ENCODE data around the gene MLKL.

DNA sequence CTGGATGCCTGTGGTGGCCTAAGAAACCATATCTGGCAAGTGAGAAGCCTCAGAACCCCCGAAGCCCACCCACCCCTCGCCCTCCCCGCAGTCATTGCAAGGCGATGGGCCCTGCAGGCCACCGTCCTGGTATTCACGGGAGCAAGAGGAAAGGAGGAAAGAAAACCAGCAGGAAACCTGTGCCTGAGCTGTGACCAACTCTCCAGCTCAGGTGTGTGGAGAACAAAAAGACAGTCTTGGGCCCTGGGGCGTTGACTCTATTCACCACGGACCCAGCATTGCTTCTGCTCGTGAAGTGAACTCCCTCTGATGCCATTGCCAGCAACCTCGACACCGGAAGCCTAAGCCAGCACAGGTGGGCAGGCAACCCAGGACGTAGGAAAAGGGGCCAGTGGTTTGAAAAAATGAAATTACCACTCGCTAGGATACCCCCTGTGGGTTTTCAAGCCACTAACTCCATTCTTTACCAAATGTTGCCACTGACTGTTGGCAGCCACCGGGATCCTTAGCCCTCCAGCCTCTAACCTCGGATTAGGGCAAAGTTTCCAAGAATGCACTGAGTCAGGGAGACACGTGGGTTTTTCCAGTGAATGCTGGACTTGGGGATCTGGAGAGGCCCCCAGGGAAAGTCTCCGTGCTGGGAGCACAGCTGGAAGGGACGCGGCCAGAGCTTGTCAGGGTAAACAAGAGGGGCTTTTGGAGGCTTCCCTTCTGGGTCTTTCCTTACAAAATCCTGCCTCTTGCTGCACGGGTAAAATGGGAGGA, 48.8 kb upstream of the MLKL start:
- no peak for TF ChIP-seq EZH2 (IDR thresholded peaks at IDR 0.05; ENCODE audit: borderline replicate concordance, low read depth, low read length, severe bottlenecking)
- TF ChIP-seq, protein P1, sequence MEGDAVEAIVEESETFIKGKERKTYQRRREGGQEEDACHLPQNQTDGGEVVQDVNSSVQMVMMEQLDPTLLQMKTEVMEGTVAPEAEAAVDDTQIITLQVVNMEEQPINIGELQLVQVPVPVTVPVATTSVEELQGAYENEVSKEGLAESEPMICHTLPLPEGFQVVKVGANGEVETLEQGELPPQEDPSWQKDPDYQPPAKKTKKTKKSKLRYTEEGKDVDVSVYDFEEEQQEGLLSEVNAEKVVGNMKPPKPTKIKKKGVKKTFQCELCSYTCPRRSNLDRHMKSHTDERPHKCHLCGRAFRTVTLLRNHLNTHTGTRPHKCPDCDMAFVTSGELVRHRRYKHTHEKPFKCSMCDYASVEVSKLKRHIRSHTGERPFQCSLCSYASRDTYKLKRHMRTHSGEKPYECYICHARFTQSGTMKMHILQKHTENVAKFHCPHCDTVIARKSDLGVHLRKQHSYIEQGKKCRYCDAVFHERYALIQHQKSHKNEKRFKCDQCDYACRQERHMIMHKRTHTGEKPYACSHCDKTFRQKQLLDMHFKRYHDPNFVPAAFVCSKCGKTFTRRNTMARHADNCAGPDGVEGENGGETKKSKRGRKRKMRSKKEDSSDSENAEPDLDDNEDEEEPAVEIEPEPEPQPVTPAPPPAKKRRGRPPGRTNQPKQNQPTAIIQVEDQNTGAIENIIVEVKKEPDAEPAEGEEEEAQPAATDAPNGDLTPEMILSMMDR (IDR thresholded peaks at IDR 0.05; ENCODE audit: borderline replicate concordance, extremely low read depth, low read length, poor library complexity, severe bottlenecking) = no peak
